ENCODE data around the gene YWHAE. TPM values are rescaled to one million over a fixed set of nuclear protein-coding genes. Genes with fewer than 3 reads are reported as not detected.
"Not testable (repeated sequence)": the region's sequence is repeated elsewhere in the genome, so short reads cannot be mapped to it uniquely, and the experiment has no call there.

The YWHAE gene
- total and polyA plus RNA-seq, 2 of the 4 experiments (the other 2 are of a cell fraction): 358 to 774 TPM

DNA sequence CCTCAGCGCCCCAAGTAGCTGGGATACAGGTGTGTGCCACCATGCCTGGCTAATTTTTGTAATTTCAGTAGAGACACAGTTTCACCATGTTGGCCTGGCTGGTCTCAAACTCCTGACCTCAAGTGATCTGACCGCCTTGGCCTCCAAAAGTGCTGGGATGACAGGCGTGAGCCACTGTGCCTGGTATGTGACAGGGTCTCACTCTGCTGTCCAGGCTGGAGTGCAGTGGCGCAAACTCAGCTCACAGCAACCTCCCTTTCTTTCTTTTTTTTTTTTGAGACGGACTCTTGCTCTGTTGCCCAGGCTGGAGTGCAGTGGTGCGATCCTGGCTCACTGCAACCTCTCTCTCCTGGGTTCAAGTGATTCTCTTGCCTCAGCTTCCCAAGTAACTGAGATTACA is 42.7 kb upstream of the YWHAE start:
- H2BK120ac ChIP-seq (ENCODE audit: low read depth, low read length); H3K27ac ChIP-seq (ENCODE audit: insufficient read depth, low read length); DNase-seq; H2BK15ac ChIP-seq (ENCODE audit: low read depth, low read length); H2AK9ac ChIP-seq (replicated peaks; ENCODE audit: low read depth, low read length, poor library complexity); H4K8ac ChIP-seq (ENCODE audit: low read depth in 2 of 2, low read length in 2 of 2); in situ Hi-C loops (cut with MboI; ENCODE audit: low sequenced_read_pairs); H2AK5ac ChIP-seq (ENCODE audit: low read depth, low read length); H3K4me3 ChIP-seq (ENCODE audit: insufficient read depth, low read depth, low read length); H3K4ac ChIP-seq (ENCODE audit: low read depth, low read length); ATAC-seq (ENCODE audit: low read depth); H3K14ac ChIP-seq (replicated peaks; ENCODE audit: low read depth, low read length); H3K9ac ChIP-seq (ENCODE audit: low read depth, low read length); intact Hi-C loops (cut with micrococcal nuclease); H2AFZ ChIP-seq (replicated peaks; ENCODE audit: low read length, poor library complexity); H3K9me3 ChIP-seq (ENCODE audit: control insufficient read depth, insufficient read depth, low read length); H3K27me3 ChIP-seq (ENCODE audit: control insufficient read depth, insufficient read depth, low read length); CTCF ChIA-PET; H2BK5ac ChIP-seq (ENCODE audit: low read depth, low read length, poor library complexity, severe bottlenecking); BruUV-seq (replicated peaks); H3K23ac ChIP-seq (ENCODE audit: low read depth, low read length); H4K91ac ChIP-seq (ENCODE audit: insufficient read depth, low read depth, low read length); H2BK20ac ChIP-seq (ENCODE audit: low read depth, low read length); H4K5ac ChIP-seq (ENCODE audit: low read depth, low read length); H3K56ac ChIP-seq (ENCODE audit: extremely low read depth, insufficient read depth, low read length); H3K4me2 ChIP-seq (ENCODE audit: low read depth, low read length); POLR2A ChIA-PET (ENCODE audit: unreplicated experiment); H3K18ac ChIP-seq (ENCODE audit: low read depth, low read length); dilution Hi-C loops (cut with HindIII; ENCODE audit: low sequenced_read_pairs, unreplicated experiment): not testable (repeated sequence)
- Histone ChIP-seq H3K9me1 (ENCODE audit: insufficient read depth, low read length) (peaks cover 12% of the 10 kb centered on the region; the same call in 1 of the 2 replicates), H3K79me1 (ENCODE audit: low read depth in 1 of 2, low read length in 2 of 2) (peaks cover 4 to 58% of the 10 kb centered on the region in 2 experiments; a peak in 3 of 4 replicates), H3K36me3 (ENCODE audit: control insufficient read depth, insufficient read depth, low read length) (peaks cover 16% of the 10 kb centered on the region), H4K20me1 (ENCODE audit: insufficient read depth, low read length) (peaks cover 85% of the 10 kb centered on the region), H3K4me1 (ENCODE audit: control insufficient read depth, insufficient read depth, low read length) (peaks cover 14% of the 10 kb centered on the region)
- 100% methylated on average over 2 of the region's 6 CpGs; no CpG with 5 or more reads in 1 of the 2 experiments for WGBS, 2 experiments (ENCODE audit: extremely low coverage in 2 of 2, insufficient read length in 1 of 2)
